HL-60 (cell line): ENCODE results near the gene HEATR1.

Experiments used
- DNase-seq, 2 experiments: peaks; one replicate each; pipeline ENCODE4 v3.0.0-alpha.2; 2010 to 2020; ENCODE audit warnings: low read depth in 1 of 2, low spot score in 1 of 2
- H3K27ac ChIP-seq: fragments of 250-450 bp; sonication (Bioruptor Pico); replicated peaks from 2 replicates; pipeline ENCODE4 v1.5.1; 2020; ENCODE audit warnings: mild to moderate bottlenecking, moderate library complexity
- H3K27me3 ChIP-seq: fragments of 250-450 bp; sonication (Bioruptor Pico); 2 replicates; pipeline ENCODE4 v1.5.1; 2021; ENCODE audit warnings: mild to moderate bottlenecking, moderate library complexity; ENCODE audit not compliant: insufficient read depth, poor library complexity, severe bottlenecking
- H3K4me3 ChIP-seq: replicated peaks from 2 replicates; pipeline ENCODE4 v1.5.1; 2011; ENCODE audit warnings: mild to moderate bottlenecking, control low read depth, low read length; ENCODE audit not compliant: insufficient read depth
- CTCF ChIP-seq: IDR thresholded peaks from one replicate; pipeline ENCODE4 v1.5.1; 2011; ENCODE audit warnings: low read length, control low read depth, inconsistent platforms; ENCODE audit not compliant: insufficient read depth
- GABPA ChIP-seq: IDR thresholded peaks from 2 replicates; pipeline ENCODE4 v1.6.1; 2012; ENCODE audit warnings: low read depth
- POLR2AphosphoS5 ChIP-seq: IDR thresholded peaks from 2 replicates; pipeline ENCODE4 v1.6.1; 2012; ENCODE audit warnings: low read depth
- REST ChIP-seq: IDR thresholded peaks from 2 replicates; pipeline ENCODE4 v1.6.1; 2012; ENCODE audit warnings: low read depth; ENCODE audit not compliant: insufficient replicate concordance
- SPI1 ChIP-seq: IDR thresholded peaks from 2 replicates; pipeline ENCODE4 v1.6.1; 2012; ENCODE audit warnings: low read depth, mild to moderate bottlenecking, borderline replicate concordance
- long read RNA-seq: library from polyadenylated mRNA; unstranded; transcript quantifications from one replicate; pipeline ENCODE4 v2.0.0, GENCODE V29; 2020

The HEATR1 gene, protein sequence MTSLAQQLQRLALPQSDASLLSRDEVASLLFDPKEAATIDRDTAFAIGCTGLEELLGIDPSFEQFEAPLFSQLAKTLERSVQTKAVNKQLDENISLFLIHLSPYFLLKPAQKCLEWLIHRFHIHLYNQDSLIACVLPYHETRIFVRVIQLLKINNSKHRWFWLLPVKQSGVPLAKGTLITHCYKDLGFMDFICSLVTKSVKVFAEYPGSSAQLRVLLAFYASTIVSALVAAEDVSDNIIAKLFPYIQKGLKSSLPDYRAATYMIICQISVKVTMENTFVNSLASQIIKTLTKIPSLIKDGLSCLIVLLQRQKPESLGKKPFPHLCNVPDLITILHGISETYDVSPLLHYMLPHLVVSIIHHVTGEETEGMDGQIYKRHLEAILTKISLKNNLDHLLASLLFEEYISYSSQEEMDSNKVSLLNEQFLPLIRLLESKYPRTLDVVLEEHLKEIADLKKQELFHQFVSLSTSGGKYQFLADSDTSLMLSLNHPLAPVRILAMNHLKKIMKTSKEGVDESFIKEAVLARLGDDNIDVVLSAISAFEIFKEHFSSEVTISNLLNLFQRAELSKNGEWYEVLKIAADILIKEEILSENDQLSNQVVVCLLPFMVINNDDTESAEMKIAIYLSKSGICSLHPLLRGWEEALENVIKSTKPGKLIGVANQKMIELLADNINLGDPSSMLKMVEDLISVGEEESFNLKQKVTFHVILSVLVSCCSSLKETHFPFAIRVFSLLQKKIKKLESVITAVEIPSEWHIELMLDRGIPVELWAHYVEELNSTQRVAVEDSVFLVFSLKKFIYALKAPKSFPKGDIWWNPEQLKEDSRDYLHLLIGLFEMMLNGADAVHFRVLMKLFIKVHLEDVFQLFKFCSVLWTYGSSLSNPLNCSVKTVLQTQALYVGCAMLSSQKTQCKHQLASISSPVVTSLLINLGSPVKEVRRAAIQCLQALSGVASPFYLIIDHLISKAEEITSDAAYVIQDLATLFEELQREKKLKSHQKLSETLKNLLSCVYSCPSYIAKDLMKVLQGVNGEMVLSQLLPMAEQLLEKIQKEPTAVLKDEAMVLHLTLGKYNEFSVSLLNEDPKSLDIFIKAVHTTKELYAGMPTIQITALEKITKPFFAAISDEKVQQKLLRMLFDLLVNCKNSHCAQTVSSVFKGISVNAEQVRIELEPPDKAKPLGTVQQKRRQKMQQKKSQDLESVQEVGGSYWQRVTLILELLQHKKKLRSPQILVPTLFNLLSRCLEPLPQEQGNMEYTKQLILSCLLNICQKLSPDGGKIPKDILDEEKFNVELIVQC (N-terminal part only)
- long read RNA-seq, partial matches to known transcripts, result 69 of 77 reads
- long read RNA-seq, other reads (novel, unspliced or antisense), result 8 of 77 reads

GRCh38 chr1:236603991-236604904 is at the start of gene HEATR1:
HEATR1 (minus strand) TSS chr1:236604516; CDS start chr1:236604095, 421 bp downstream.
- DNase-seq, result peak; percentile 90 to 95
- H3K4me3 ChIP-seq, result peak within 1 kb of the TSS; percentile 99
- no peaks in the 10 kb centered on the region for H3K27me3 ChIP-seq
- TF ChIP-seq CTCF, result no peak
- TF ChIP-seq GABPA, result peak; percentile 84
- TF ChIP-seq SPI1, result peak; percentile 13; the same call in 1 of the 2 replicates
- peak; percentile 80 for TF ChIP-seq POLR2AphosphoS5
- no peak for TF ChIP-seq REST
- peak within 1 kb of the TSS; percentile 67 for H3K27ac ChIP-seq

DNA sequence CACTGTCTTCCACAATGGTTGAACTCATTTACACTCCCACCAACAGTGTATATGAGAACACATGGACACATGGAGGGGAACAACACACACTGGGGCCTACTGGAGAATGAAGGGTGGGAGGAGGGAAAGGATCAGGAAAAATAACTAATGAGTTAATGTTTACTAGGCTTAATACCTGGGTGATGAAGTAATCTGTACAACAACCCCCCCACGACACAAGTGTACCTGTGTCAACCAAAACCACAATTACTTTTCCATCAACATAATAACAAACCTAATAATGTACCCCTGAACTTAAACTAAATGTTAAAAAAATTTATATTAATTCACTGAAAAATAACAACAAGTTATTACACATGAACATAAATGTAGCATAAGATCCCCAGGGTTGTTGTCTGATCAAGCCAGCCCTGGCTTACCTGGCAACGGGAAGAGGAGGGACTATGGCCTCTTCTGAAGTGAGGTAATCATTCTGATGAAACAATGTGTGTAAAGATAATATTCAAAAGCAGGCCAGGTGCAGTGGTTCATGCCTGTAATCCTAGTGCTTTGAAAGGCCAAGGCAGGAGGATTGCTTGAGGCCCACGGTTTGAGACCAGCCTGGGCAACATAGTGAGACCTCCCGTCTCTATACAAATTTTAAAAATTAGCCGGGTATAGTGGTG is 40.8 kb upstream of the HEATR1 start:
- Histone ChIP-seq H3K27ac (no peak overlapping the region), H3K4me3 (no peak overlapping the region), H3K27me3 (no peaks in the 10 kb centered on the region)
- no peak for TF ChIP-seq CTCF
- no peak for TF ChIP-seq SPI1
- no peak for TF ChIP-seq GABPA
- TF ChIP-seq REST, result no peak
- TF ChIP-seq POLR2AphosphoS5, result no peak
- DNase-seq, result no peak
